ENCODE data around the gene COPG2.
"Not testable (repeated sequence)": the region's sequence is repeated elsewhere in the genome, so short reads cannot be mapped to it uniquely, and the experiment has no call there.

COPG2 gene

DNA sequence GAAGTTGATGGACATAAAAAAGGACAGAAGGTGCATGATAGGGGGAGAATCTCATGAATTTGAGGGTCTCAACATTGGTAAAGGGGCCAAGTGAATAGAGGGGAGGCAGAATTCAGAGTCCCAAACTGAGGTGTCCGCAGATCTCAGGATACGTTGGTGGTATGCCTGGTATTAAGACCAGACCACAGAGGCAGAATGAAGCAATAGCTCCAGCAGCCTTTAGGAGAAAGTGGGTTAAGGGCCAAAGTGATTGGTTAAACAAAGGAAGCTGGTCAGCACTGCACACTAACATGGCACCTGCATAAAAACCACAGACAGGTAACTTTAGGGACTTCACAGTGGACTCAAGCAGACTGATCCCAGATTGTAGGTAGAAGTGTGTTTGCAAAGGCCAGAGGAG is 139.1 kb downstream of the COPG2 start:
- Histone ChIP-seq H3K36me3 (ENCODE audit: control insufficient read depth, insufficient read depth, low read length) (peaks cover 23% of the 10 kb centered on the region), H3K9me3 (ENCODE audit: control insufficient read depth, low read length) (no peaks in the 10 kb centered on the region), H3K4me1 (ENCODE audit: control insufficient read depth, insufficient read depth, low read length, poor library complexity, severe bottlenecking) (no peaks in the 10 kb centered on the region), H3K27ac (ENCODE audit: low read depth, low read length, severe bottlenecking) (no peak overlapping the region), H3K4me3 (ENCODE audit: extremely low read depth, insufficient read depth, low read length, poor library complexity, severe bottlenecking) (no peak overlapping the region)
- WGBS, 2 experiments (ENCODE audit: insufficient coverage in 2 of 2): 93 to 100% methylated on average over 2 of the region's 2 CpGs

GRCh38 chr7:130527752-130528355 is 140.7 kb downstream of the COPG2 start:
- H3K9me3 ChIP-seq (ENCODE audit: control insufficient read depth, low read length); H3K4me3 ChIP-seq (ENCODE audit: extremely low read depth, insufficient read depth, low read length, poor library complexity, severe bottlenecking); H3K4me1 ChIP-seq (ENCODE audit: control insufficient read depth, insufficient read depth, low read length, poor library complexity, severe bottlenecking); H3K27ac ChIP-seq (ENCODE audit: low read depth, low read length, severe bottlenecking): not testable (repeated sequence)
- peaks cover 18% of the 10 kb centered on the region for H3K36me3 ChIP-seq (ENCODE audit: control insufficient read depth, insufficient read depth, low read length)
- 94 to 100% methylated on average over 8 to 13 of the region's 17 CpGs for WGBS, 2 experiments (ENCODE audit: insufficient coverage in 2 of 2)

GRCh38 chr7:130524628-130525027 is 143.9 kb downstream of the COPG2 start:
- H3K27ac ChIP-seq (ENCODE audit: low read depth, low read length, severe bottlenecking): no peak overlapping the region
- H3K4me1 ChIP-seq (ENCODE audit: control insufficient read depth, insufficient read depth, low read length, poor library complexity, severe bottlenecking): no peaks in the 10 kb centered on the region
- 90 to 94% methylated on average over 5 of the region's 5 CpGs for WGBS, 2 experiments (ENCODE audit: insufficient coverage in 2 of 2)
- H3K36me3 ChIP-seq (ENCODE audit: control insufficient read depth, insufficient read depth, low read length): peaks cover 28% of the 10 kb centered on the region
- H3K9me3 ChIP-seq (ENCODE audit: control insufficient read depth, low read length): no peaks in the 10 kb centered on the region
- no peak overlapping the region for H3K4me3 ChIP-seq (ENCODE audit: extremely low read depth, insufficient read depth, low read length, poor library complexity, severe bottlenecking)

- 89 to 94% methylated on average over 5 to 11 of the region's 17 CpGs for WGBS, 2 experiments (ENCODE audit: insufficient coverage in 2 of 2)
- not testable (repeated sequence) for H3K27ac ChIP-seq (ENCODE audit: low read depth, low read length, severe bottlenecking); H3K9me3 ChIP-seq (ENCODE audit: control insufficient read depth, low read length); H3K4me3 ChIP-seq (ENCODE audit: extremely low read depth, insufficient read depth, low read length, poor library complexity, severe bottlenecking); H3K4me1 ChIP-seq (ENCODE audit: control insufficient read depth, insufficient read depth, low read length, poor library complexity, severe bottlenecking)
- H3K36me3 ChIP-seq (ENCODE audit: control insufficient read depth, insufficient read depth, low read length): peaks cover 26% of the 10 kb centered on the region
These were observed 144.9 kb downstream of the COPG2 start for GRCh38 chr7:130523519-130524125.

DNA sequence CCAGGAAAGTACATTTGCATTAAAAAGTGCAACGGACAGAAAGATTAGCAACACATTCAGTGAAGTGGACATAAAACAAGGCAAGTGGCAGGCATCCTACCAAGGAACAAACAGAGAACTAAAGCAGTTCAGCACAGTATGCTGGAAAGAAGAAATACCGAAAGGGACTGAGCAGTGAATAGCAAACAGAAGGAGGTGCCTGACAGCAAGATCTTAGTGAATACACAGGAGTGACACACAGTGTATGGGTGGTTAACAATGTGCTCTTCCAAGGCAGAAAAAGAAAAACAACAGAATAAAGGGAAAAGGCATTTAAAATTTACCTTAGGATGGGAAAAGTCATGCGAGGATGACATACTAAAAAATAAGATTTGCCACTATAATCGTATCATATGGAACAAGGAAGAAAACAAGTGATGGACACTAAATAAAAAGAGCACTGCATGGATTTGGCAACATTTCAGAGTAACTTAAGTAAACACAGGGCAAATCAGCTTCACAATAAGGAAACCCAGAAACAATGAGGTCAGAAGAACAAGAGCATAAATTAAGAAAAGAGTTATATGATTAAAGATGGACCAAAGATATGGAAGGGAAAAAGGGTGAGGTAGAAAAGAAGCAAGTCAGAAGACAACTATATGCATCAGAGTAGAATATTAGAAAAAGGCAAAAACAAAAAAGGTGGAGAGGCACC is 147.1 kb downstream of the COPG2 start:
- no peaks in the 10 kb centered on the region for H3K4me1 ChIP-seq (ENCODE audit: control insufficient read depth, insufficient read depth, low read length, poor library complexity, severe bottlenecking)
- no peak overlapping the region for H3K27ac ChIP-seq (ENCODE audit: low read depth, low read length, severe bottlenecking)
- no peaks in the 10 kb centered on the region for H3K9me3 ChIP-seq (ENCODE audit: control insufficient read depth, low read length)
- H3K4me3 ChIP-seq (ENCODE audit: extremely low read depth, insufficient read depth, low read length, poor library complexity, severe bottlenecking): no peak overlapping the region
- peaks cover 38% of the 10 kb centered on the region for H3K36me3 ChIP-seq (ENCODE audit: control insufficient read depth, insufficient read depth, low read length)
- 89 to 100% methylated on average over 1 to 3 of the region's 4 CpGs for WGBS, 2 experiments (ENCODE audit: insufficient coverage in 2 of 2)

DNA sequence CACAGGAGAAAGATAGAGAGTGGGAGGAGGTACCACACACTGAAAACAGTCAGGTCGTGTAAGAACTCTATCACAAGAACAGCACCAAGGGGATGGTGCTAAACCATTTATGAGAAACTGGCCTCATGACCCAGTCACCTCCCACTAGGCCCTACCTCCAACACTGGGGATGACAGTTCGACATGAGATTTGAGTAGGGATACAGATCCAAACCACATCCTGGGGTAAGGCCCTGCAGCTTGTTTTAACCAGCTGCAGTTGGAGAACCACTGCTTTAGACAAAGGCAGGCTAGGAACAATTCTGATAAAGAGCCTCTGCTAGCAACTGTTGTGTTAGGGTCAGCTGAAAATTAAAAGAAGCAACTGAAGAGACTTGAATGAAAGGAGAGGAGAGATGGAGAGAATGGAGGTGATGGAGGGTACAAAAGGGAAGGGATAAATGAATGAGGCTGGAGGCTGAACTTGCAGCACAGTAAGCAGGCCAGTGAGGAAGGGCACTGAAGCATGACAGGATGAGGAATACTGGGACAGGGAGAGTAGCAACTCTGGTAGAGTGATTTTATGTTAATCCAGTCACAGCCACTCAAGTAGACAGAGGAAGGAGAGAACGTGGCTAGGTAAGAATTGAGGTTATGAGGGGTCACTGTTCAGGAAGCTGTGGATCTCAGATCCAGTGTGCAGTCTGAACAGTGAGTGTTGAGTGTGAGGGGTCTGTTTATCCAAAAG is 153.1 kb downstream of the COPG2 start:
- Histone ChIP-seq H3K9me3 (ENCODE audit: control insufficient read depth, low read length) (no peaks in the 10 kb centered on the region), H3K27ac (ENCODE audit: low read depth, low read length, severe bottlenecking) (no peak overlapping the region), H3K4me1 (ENCODE audit: control insufficient read depth, insufficient read depth, low read length, poor library complexity, severe bottlenecking) (no peaks in the 10 kb centered on the region), H3K4me3 (ENCODE audit: extremely low read depth, insufficient read depth, low read length, poor library complexity, severe bottlenecking) (no peak overlapping the region), H3K36me3 (ENCODE audit: control insufficient read depth, insufficient read depth, low read length) (peaks cover 53% of the 10 kb centered on the region)
- 100% methylated on average over 1 of the region's 3 CpGs for whole genome bisulfite sequencing, 2 experiments (ENCODE audit: insufficient coverage in 2 of 2)

DNA sequence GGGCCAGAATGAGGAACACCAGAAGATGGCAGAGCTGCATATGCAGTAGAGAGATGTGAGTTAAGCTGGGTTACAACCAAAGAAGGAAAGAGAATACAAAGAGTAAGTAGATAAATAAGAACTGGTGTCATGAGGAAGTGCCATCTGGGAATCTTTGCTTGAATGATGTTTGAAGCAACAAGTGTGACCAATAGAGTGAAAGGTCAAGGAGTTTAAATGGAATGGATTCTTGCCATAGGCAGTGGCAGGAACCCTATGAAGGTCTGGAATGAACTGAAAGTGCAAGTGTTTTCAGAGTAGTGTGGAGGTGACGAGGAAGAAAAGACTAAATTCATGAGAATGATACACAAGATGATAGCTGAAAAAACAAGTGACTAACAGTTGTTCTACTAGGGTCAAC is 155.1 kb downstream of the COPG2 start:
- H3K4me3 ChIP-seq (ENCODE audit: extremely low read depth, insufficient read depth, low read length, poor library complexity, severe bottlenecking): no peak overlapping the region
- no peaks in the 10 kb centered on the region for H3K4me1 ChIP-seq (ENCODE audit: control insufficient read depth, insufficient read depth, low read length, poor library complexity, severe bottlenecking)
- H3K36me3 ChIP-seq (ENCODE audit: control insufficient read depth, insufficient read depth, low read length): peaks cover 64% of the 10 kb centered on the region
- H3K27ac ChIP-seq (ENCODE audit: low read depth, low read length, severe bottlenecking): no peak overlapping the region
- 100% methylated on average over 1 of the region's 1 CpG for WGBS, 2 experiments (ENCODE audit: insufficient coverage in 2 of 2)
- H3K9me3 ChIP-seq (ENCODE audit: control insufficient read depth, low read length): no peaks in the 10 kb centered on the region

GRCh38 chr7:130512038-130512437 is 156.5 kb downstream of the COPG2 start:
- not testable (repeated sequence) for H3K27ac ChIP-seq (ENCODE audit: low read depth, low read length, severe bottlenecking); H3K4me3 ChIP-seq (ENCODE audit: extremely low read depth, insufficient read depth, low read length, poor library complexity, severe bottlenecking); H3K4me1 ChIP-seq (ENCODE audit: control insufficient read depth, insufficient read depth, low read length, poor library complexity, severe bottlenecking); H3K9me3 ChIP-seq (ENCODE audit: control insufficient read depth, low read length)
- no CpG with 5 or more reads among the region's 3 CpGs for WGBS, 2 experiments (ENCODE audit: insufficient coverage in 2 of 2)
- H3K36me3 ChIP-seq (ENCODE audit: control insufficient read depth, insufficient read depth, low read length): peaks cover 68% of the 10 kb centered on the region

DNA sequence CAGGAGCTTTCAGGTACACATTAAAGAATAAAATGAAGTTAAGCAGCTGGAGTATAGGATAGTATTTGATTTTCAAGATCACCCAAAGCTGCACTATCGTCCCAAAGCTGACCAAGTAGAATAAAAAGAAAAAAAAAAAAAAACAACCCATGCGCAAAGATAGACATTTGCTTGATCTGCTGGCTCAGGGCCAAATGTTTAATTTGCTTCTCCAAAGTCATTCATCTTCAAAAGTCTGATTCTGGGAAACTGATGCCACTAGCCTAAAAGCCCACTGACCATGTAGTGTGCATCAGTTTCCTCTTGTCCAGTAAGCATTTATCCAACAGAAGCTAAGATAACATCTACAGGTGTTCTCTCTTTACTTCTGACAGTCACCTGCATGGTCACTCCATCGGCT is 162.2 kb downstream of the COPG2 start:
- Histone ChIP-seq H3K9me3 (ENCODE audit: control insufficient read depth, low read length) (no peaks in the 10 kb centered on the region), H3K4me3 (ENCODE audit: extremely low read depth, insufficient read depth, low read length, poor library complexity, severe bottlenecking) (no peak overlapping the region), H3K27ac (ENCODE audit: low read depth, low read length, severe bottlenecking) (no peak overlapping the region), H3K4me1 (ENCODE audit: control insufficient read depth, insufficient read depth, low read length, poor library complexity, severe bottlenecking) (no peaks in the 10 kb centered on the region), H3K36me3 (ENCODE audit: control insufficient read depth, insufficient read depth, low read length) (peaks cover 94% of the 10 kb centered on the region)
- 82 to 93% methylated on average over 2 of the region's 3 CpGs for WGBS, 2 experiments (ENCODE audit: insufficient coverage in 2 of 2)

DNA sequence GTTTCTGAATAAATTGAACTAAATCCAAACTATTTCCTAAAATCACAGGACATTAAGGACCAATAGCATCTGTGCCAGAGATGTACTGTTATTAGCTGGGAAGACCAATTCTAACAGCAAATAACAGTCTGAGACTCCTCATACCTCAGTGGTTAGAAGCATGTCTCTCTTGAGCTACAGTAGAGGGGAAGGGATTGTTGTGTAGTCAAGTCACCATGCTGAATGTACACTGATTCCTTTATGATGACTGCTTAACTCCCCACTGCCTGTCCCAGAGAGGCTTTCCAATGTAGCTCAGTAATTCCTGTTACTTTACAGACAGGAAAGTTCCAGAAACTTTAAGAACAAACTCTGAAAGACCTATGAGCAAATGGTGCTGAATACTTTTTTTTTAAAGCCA is 162.8 kb downstream of the COPG2 start:
- H3K4me3 ChIP-seq (ENCODE audit: extremely low read depth, insufficient read depth, low read length, poor library complexity, severe bottlenecking): no peak overlapping the region
- H3K27ac ChIP-seq (ENCODE audit: low read depth, low read length, severe bottlenecking): no peak overlapping the region
- H3K9me3 ChIP-seq (ENCODE audit: control insufficient read depth, low read length): no peaks in the 10 kb centered on the region
- H3K36me3 ChIP-seq (ENCODE audit: control insufficient read depth, insufficient read depth, low read length): peaks cover 96% of the 10 kb centered on the region
- H3K4me1 ChIP-seq (ENCODE audit: control insufficient read depth, insufficient read depth, low read length, poor library complexity, severe bottlenecking): no peaks in the 10 kb centered on the region

All from mesodermal cell (in vitro differentiated cells).